NCI-H510A treated with DMSO at 0.1 percent for 48 hours (cell line): ENCODE results near the gene BARD1.
A peak's percentile ranks its signal among the peaks of the same experiment; 100 is the strongest.
"Not testable (repeated sequence)": the region's sequence is repeated elsewhere in the genome, so short reads cannot be mapped to it uniquely, and the experiment has no call there.

ENCODE experiments used
- DNase-seq: peaks from one replicate; lab custom pipeline; 2025; lab: John Stamatoyannopoulos, UW

Gene BARD1

GRCh38 chr2:214808981-214809750, at the start of gene BARD1:
Gene BARD1 (minus strand): TSS chr2:214809683. CDS start chr2:214809569, 114 bp downstream.
- DNase-seq = peak; percentile 43

DNA sequence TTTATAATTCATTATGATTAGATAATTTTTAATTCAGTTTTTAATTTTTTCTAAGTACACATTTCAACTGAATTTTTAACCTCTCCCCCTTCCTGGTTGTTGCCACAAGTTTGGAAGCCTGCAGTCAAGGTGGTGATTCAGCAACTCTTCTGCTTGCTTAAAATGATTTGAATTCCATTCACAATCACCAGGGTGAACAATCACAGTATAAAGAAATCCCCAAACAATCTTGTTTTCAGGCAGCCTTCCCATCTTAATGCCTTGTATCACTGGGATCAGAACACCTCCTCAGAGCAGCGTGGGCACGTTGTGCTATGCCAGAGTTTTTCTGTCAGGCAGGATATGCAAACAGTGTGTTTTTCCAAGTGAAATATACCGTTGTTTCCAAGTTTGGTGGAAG, 46.7 kb upstream of the BARD1 start:
- no peak for DNase-seq

- no peak for DNase-seq
Measured at GRCh38 chr2:214853906-214854305, 44.4 kb upstream of the BARD1 start.

GRCh38 chr2:214843823-214844222, 34.3 kb upstream of the BARD1 start:
- DNase-seq = no peak

DNA sequence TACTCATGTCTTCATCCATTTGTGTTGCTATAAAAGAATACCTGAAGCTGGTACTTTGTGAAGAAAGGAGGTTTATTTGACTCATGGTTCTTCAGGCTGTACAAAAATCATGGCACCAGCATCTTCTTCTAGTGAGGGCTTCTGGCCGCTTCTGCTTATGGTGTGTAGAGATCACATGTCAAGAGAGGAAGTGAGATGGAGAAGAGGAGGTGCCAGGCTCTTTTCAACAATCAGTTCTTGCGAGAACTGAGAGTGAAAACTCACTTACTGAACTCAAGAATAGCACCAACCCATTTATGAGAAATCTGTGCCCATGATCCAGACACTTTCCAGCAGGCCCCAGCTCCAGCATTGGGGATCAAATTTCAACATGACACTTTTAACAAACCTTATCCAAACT, 30.0 kb upstream of the BARD1 start:
- DNase-seq = no peak

- DNase-seq = no peak
Measured at GRCh38 chr2:214837466-214837865, 28.0 kb upstream of the BARD1 start.

DNA sequence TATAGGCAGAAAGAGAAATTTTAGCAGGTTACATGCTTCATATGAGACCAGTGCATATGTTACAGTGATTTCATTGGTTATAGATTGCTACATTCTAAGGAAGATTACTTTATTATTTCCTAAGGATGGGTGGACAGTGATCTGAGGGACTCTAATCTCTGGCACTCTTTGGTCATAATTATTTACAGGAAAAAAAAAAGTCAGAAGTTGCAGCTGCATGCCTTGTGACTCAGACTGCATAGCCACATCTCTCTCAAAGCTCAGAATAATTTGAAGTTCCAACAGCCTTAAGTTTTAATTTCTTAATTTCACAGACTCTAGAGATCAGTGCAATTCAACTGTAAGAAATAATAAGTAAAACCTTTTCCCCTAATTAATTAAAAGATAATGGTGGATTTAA, 27.1 kb upstream of the BARD1 start:
- DNase-seq = no peak

- DNase-seq = no peak
Measured at GRCh38 chr2:214830794-214831346, 21.4 kb upstream of the BARD1 start.

DNA sequence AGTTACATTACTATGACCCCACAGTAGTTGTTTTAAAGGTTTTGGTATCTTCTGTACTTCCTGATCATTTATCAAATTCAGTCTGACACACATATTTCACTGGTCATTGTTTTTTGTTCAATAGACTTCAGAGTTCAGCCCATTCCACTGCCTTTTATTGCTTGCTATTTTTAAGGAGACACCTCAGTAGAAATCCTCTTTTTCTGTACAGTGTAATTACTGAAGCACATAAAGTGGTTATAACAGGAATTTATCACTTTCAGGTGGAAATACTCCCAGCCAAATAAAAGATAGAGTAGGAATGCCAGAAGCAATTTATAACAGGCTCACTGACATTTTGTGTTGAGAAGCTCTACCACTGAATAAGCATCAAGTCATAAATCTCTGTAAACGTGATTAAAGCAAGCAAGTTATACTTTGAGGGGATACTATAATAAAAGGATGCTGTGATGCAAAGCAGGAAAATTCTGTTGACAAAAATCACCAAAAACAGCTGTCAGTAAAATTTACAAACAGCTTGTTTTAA, 6.6 kb upstream of the BARD1 start:
- DNase-seq = no peak

DNA sequence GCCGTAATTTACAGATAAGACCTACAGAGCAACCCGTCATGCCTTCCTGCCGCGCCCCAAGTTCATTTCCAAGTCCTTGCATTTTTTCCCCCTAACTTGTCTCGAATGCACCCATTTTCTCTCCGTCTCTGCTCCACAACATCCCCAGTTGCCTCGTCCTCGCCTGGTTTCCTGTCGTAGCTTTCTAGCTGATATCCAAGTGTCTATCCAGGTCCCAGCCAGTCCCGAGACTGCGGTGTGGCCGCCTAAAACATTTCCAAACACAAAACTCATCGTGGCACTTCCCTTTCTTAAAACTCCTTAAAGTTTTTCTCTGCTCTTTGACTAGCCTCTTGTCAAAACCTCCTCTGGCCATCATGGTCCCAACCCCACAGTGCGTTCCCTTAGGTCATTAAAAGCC, 1.2 kb upstream of the BARD1 start:
- DNase-seq = peak; percentile 53

DNA sequence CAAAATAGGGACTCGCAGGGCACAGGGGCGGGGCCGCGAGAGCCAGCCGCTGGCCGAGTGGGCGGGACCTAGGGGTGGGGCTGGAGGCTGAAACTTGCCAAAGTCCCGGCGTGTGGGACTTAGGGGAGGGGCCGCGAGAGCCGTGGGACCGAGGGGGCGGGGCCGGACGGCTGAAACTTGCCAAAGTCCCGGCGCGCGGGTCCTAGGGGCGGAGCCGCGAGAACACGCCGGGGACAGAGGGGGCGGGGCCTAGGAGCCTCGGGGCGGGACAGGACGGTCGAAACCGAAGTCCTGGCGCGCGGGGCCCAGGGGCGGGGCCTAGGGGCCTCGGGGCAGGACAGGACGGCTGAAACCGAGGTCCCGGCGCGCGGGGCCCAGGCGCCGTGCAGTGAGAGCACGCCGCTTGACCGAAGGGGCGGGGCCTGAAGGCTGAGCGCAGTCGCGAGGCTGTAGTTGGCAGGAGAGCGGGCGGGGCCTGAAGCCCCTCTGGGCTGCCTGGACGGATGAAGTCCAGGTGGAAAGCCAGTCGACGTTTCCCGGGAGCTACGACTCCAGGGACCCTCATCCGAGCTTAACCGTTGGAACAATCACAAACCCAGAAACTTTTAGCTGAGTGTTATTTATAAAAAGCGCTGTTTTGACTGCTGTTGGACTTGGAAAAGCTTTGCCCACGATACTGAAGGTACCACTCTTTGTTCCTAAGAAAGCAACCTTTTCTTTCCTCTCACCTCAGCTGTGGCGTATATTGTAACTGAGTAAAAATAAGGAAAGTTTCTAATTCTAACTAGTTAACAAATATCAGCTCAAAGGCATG, 475 bp upstream of the BARD1 start:
- peak; percentile 93 for DNase-seq

GRCh38 chr2:214807653-214808052, 1.8 kb downstream of the BARD1 start:
- no peak for DNase-seq

GRCh38 chr2:214801768-214802397, 7.6 kb downstream of the BARD1 start:
- no peak for DNase-seq

DNA sequence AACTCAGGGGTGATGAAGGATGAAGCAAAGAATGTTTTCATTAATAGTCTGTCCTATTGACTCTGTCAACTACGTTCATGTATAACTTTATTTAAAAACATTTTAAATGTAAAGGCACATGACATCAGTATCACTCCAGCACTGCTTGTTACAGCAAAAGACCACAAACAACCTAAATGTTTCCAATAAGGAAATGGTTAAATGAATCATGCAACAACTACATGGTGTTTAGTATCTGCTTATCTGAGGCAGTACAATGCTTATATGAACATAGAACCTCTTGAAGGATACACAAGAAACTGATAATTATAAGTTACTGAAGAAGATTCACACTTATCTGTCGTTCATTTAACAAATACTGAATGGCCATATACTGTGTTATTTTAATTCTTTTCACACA, 8.4 kb downstream of the BARD1 start:
- DNase-seq = no peak

- DNase-seq = no peak
Measured at GRCh38 chr2:214800180-214800579, 9.3 kb downstream of the BARD1 start.

GRCh38 chr2:214796911-214797310, 12.6 kb downstream of the BARD1 start:
- DNase-seq = no peak

DNA sequence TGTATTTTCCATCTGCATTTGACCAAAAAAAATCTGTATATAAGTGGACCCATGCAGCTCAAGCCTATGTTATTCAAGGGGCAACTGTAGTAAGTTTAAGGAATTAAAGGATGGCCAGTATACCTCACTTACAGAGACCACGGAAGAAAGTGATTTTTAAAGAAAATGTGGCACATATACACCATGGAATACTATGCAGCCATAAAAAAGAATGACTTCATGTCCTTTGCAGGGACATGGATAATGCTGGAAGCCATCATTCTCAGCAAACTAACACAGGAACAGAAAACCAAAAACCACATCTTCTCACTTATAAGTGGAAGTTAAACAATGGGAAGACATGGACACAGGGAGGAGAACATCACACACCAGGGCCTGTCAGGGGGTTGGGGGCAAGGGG, 26.3 kb downstream of the BARD1 start:
- not testable (repeated sequence) for DNase-seq

GRCh38 chr2:214782671-214783070, 26.8 kb downstream of the BARD1 start:
- DNase-seq = no peak

- DNase-seq = no peak
Measured at GRCh38 chr2:214781226-214781625, 28.3 kb downstream of the BARD1 start.

DNA sequence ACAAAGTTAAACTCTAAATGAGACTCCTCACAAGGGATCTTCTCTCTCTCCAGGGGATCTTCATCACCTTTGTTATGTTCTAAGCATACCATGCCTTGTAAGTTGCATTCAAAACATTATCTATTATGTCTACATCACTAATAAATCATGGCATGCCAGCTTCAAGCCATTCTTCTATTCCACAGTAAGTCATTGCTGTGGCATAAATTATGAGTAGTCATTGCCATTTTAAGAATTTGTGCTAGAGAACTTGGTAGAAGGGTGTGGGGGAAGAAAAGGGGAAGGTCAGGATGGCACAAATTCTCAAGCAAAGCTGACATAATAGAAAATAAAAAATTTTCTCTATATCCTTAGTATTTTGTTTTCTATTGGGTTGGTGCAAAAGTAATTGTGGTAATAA, 33.5 kb downstream of the BARD1 start:
- DNase-seq = no peak

- DNase-seq = no peak
Measured at GRCh38 chr2:214774108-214774507, 35.4 kb downstream of the BARD1 start.

DNA sequence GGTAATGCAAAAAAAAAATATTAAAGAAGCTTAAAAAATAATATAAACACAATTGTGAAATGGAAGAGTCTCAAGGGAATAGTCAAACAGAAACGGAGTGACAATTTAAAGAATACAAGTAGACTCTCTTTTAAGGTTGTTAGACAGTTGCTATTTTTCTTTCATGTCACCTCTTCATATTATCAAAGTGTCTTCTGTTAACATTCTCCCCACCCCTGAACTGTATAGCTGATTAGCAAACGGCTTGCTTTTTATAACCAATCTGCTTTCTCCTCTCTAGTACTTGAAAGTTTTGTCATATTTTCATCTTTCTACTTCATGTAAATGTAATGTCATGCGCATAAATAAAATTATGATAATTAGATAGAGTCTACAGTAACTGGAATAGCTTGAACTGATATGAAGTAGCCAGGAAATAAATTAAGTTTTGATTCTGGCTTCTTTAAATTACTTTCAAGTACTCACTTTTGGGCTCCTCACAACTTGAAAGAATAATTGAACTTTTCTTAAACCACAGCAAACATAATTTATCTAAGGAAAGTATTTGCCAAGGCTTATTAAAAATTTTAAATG, 37.0 kb downstream of the BARD1 start:
- DNase-seq = no peak
